Endothelial cell of umbilical vein (primary cell): Measurements from ENCODE around the gene GTPBP3. TPM values are rescaled to one million over a fixed set of nuclear protein-coding genes. Genes with fewer than 3 reads are reported as not detected.

Experiments
- BruUV-seq: library from RNA; stranded (reverse); fragments of 400-500 nt; replicated peaks from 2 replicates; lab custom pipeline; 2021; lab: Mats Ljungman, UMichigan
- CTCF ChIA-PET: fragments of 300-600, 350-600 bp; sonication (Branson Sonifier 250); formaldehyde crosslinking; loops from one replicate; lab custom pipeline; 2021; ENCODE audit warnings: antibody characterized with exemption, inconsistent platforms; lab: Charles Lee
- POLR2A ChIA-PET: fragments of 300-600, 350-600 bp; sonication (Branson Sonifier 250); formaldehyde crosslinking; loops from one replicate; lab custom pipeline; 2021; ENCODE audit warnings: antibody characterized with exemption, inconsistent platforms; lab: Charles Lee
- DNase-seq: peaks from one replicate; pipeline ENCODE4 v3.0.0-alpha.2; 2011; ENCODE audit warnings: low read depth, low spot score
- FAIRE-seq: peaks from 2 replicates; lab custom pipeline; 2011; peaks lifted over from hg19 to GRCh38; lab: Jason Lieb, UNC
- H2AFZ ChIP-seq: 2 replicates; pipeline ENCODE4 v1.6.0; 2012; ENCODE audit warnings: low read depth, low read length, control low read depth, inconsistent platforms
- H3K27ac ChIP-seq: 2 replicates; pipeline ENCODE4 v1.5.1; 2011; ENCODE audit warnings: low read depth, mild to moderate bottlenecking, control low read depth, low read length, moderate library complexity; ENCODE audit not compliant: insufficient read depth
- H3K27me3 ChIP-seq, 2 experiments: 2 replicates each; pipeline versions ENCODE4 v1.6.0 to v1.6.1; 2011; ENCODE audit warnings: low read length in 2 of 2, mixed read lengths in 1 of 2; ENCODE audit not compliant: control insufficient read depth in 2 of 2, insufficient read depth in 2 of 2
- H3K36me3 ChIP-seq, 2 experiments: 2 replicates in 1 of 2; 3 replicates in 1 of 2; pipeline ENCODE4 v1.5.1; 2011; ENCODE audit warnings: low read length in 2 of 2, mild to moderate bottlenecking in 1 of 2, moderate library complexity in 1 of 2; ENCODE audit not compliant: control insufficient read depth in 2 of 2, insufficient read depth in 2 of 2; ENCODE audit errors: extremely low read depth in 1 of 2
- H3K4me1 ChIP-seq: 3 replicates; pipeline ENCODE4 v1.5.1; 2011; ENCODE audit warnings: mild to moderate bottlenecking, low read length; ENCODE audit not compliant: control insufficient read depth, insufficient read depth; ENCODE audit errors: extremely low read depth
- H3K4me2 ChIP-seq: 2 replicates; pipeline ENCODE4 v1.6.1; 2011; ENCODE audit warnings: low read length, control low read depth, mixed read lengths; ENCODE audit not compliant: insufficient read depth
- H3K4me3 ChIP-seq, 3 experiments: fragments of 200-600 bp in 1 of 3; sonication (generic), shearing (Covaris generic) in 1 of 3; replicated peaks in 1 of 3; 2 replicates each; pipeline ENCODE4 v1.5.1; 2011 to 2016; ENCODE audit warnings: control low read depth in 3 of 3, low read length in 3 of 3, mild to moderate bottlenecking in 2 of 3, inconsistent platforms in 1 of 3, low read depth in 1 of 3, moderate library complexity in 1 of 3; ENCODE audit not compliant: insufficient read depth in 1 of 3
- H3K79me2 ChIP-seq: 2 replicates; pipeline ENCODE4 v1.6.0; 2012; ENCODE audit warnings: low read length, inconsistent platforms; ENCODE audit not compliant: control insufficient read depth, insufficient read depth
- H3K9ac ChIP-seq: replicated peaks from 2 replicates; pipeline ENCODE3; 2011; ENCODE audit warnings: low read length, control low read depth; ENCODE audit not compliant: insufficient read depth; ENCODE audit errors: extremely low read depth
- H3K9me1 ChIP-seq: replicated peaks from 3 replicates; pipeline ENCODE4 v1.6.0; 2011; ENCODE audit warnings: mild to moderate bottlenecking, low read length; ENCODE audit not compliant: control insufficient read depth, insufficient read depth; ENCODE audit errors: extremely low read depth
- H3K9me3 ChIP-seq: replicated peaks from 2 replicates; pipeline ENCODE4 v1.5.1; 2012; ENCODE audit warnings: low read length, inconsistent platforms; ENCODE audit not compliant: control insufficient read depth, insufficient read depth
- H4K20me1 ChIP-seq: replicated peaks from 2 replicates; pipeline ENCODE3; 2011; ENCODE audit warnings: mild to moderate bottlenecking, low read length; ENCODE audit not compliant: control insufficient read depth, insufficient read depth; ENCODE audit errors: extremely low read depth
- CTCF ChIP-seq, 2 donors: IDR thresholded peaks; 1 replicate in 1 of 2; 2 replicates in 1 of 2; pipeline ENCODE4 v1.5.1; 2011; ENCODE audit warnings: low read length in 2 of 2, mild to moderate bottlenecking in 2 of 2, moderate library complexity in 2 of 2, control low read depth in 1 of 2, inconsistent platforms in 1 of 2, low read depth in 1 of 2; ENCODE audit not compliant: insufficient read depth in 1 of 2; ENCODE audit errors: extremely low read depth in 1 of 2
- EZH2 ChIP-seq: IDR thresholded peaks from 2 replicates; pipeline ENCODE4 v1.6.1; 2012; ENCODE audit warnings: borderline replicate concordance, low read depth, mild to moderate bottlenecking, moderate library complexity, low read length, inconsistent platforms; ENCODE audit not compliant: severe bottlenecking
- FOS ChIP-seq: IDR thresholded peaks from 2 replicates; pipeline ENCODE4 v1.6.1; 2011; ENCODE audit warnings: mild to moderate bottlenecking, low read length, moderate library complexity, borderline replicate concordance; ENCODE audit not compliant: insufficient read depth
- GATA2 ChIP-seq: IDR thresholded peaks from 2 replicates; pipeline ENCODE4 v1.7.0; 2011; ENCODE audit warnings: low read depth, mild to moderate bottlenecking, moderate library complexity, mixed read lengths, low read length; ENCODE audit not compliant: insufficient read length, insufficient read depth
- JUN ChIP-seq: IDR thresholded peaks from 2 replicates; pipeline ENCODE4 v1.6.1; 2011; ENCODE audit warnings: borderline replicate concordance, low read depth; ENCODE audit not compliant: insufficient read length, insufficient read depth
- MAX ChIP-seq: IDR thresholded peaks from 2 replicates; pipeline ENCODE4 v1.6.1; 2011; ENCODE audit not compliant: insufficient read depth, insufficient read length
- MYC ChIP-seq: IDR thresholded peaks from one replicate; pipeline ENCODE4 v1.6.1; 2011; ENCODE audit warnings: mild to moderate bottlenecking, low read depth, low read length
- POLR2A ChIP-seq: IDR thresholded peaks from 2 replicates; pipeline ENCODE4 v1.6.1; 2012; ENCODE audit warnings: low read depth, mild to moderate bottlenecking, control low read depth, low read length
- POLR2AphosphoS5 ChIP-seq: IDR thresholded peaks from 2 replicates; pipeline ENCODE4 v1.6.1; 2012; ENCODE audit warnings: low read depth, mild to moderate bottlenecking, control low read depth, low read length, moderate library complexity; ENCODE audit not compliant: insufficient read depth
- dilution Hi-C: fragments of 300-500 bp; cut with MboI; formaldehyde crosslinking; loops from one replicate; pipeline ENCODE4 v1.15.0; 2019; ENCODE audit warnings: low sequenced_read_pairs; ENCODE audit not compliant: extremely low pct_ligation_motif_present
- intact Hi-C: fragments of 100-400 bp; cut with micrococcal nuclease; formaldehyde crosslinking; loops from one replicate; pipeline ENCODE4 v1.10.0; 2022
- polyA plus RNA-seq, 4 experiments: library from polyadenylated mRNA; depleted of rRNA in 3 of 4; stranded (reverse) in 3 of 4; unstranded in 1 of 4; fragments of >200 nt; gene quantifications; 2 replicates each; pipeline versions ENCODE4 v1.2.1 to v1.2.3, GENCODE V29; 2011 to 2012; ENCODE audit warnings: missing spikeins in 1 of 4
- total RNA-seq: library from RNA; stranded (reverse); gene quantifications from 2 replicates; pipeline ENCODE4 v1.2.3, GENCODE V29; 2021

GTPBP3 gene
- total and polyA plus RNA-seq, 2 donors (not counting 3 experiments of a cell fraction or from before 2014, with no cell fraction given): 12.7 to 34.7 TPM

GRCh38 chr19:17341845-17342244, 4.5 kb downstream of the GTPBP3 start:
- no peaks in the 10 kb centered on the region for H4K20me1 ChIP-seq
- peaks cover 12% of the 10 kb centered on the region for H3K4me1 ChIP-seq
- FAIRE-seq: no peak
- H3K4me2 ChIP-seq: no peak overlapping the region
- TF ChIP-seq FOS: no peak
- no peak for TF ChIP-seq POLR2A
- TF ChIP-seq EZH2: no peak
- no peak for TF ChIP-seq MAX
- no peak for TF ChIP-seq POLR2AphosphoS5
- no peak for TF ChIP-seq GATA2
- TF ChIP-seq MYC: no peak
- no peak for TF ChIP-seq CTCF (IDR thresholded peaks at IDR 0.05; ENCODE audit: extremely low read depth in 1 of 2, insufficient read depth in 1 of 2, low read depth in 1 of 2, low read length in 2 of 2)
- TF ChIP-seq JUN: no peak
- H3K79me2 ChIP-seq: peaks cover 4% of the 10 kb centered on the region
- H3K9ac ChIP-seq: no peak overlapping the region
- no TSS peak for BruUV-seq
- H3K4me3 ChIP-seq: no peak overlapping the region
- H2AFZ ChIP-seq: no peak overlapping the region
- no peak for DNase-seq
- H3K9me3 ChIP-seq: no peaks in the 10 kb centered on the region
- H3K27me3 ChIP-seq: no peaks in the 10 kb centered on the region
- no peaks in the 10 kb centered on the region for H3K36me3 ChIP-seq
- POLR2A ChIA-PET: interaction anchor here (0.7 kb wide), 1 partner anchor 47 kb away, joined by 7 read pairs; no protein-coding TSS in a partner anchor
- CTCF ChIA-PET: interaction anchor here (3.8 kb wide), 1 partner anchor 44 kb away, joined by 18 read pairs; no protein-coding TSS in a partner anchor
- H3K27ac ChIP-seq: no peak overlapping the region
- intact Hi-C loops: no loop called here
- dilution Hi-C loops: no loop called here
- H3K9me1 ChIP-seq: no peaks in the 10 kb centered on the region
